ENCODE data around the gene CDH1.
"Not testable (repeated sequence)": the region's sequence is repeated elsewhere in the genome, so short reads cannot be mapped to it uniquely, and the experiment has no call there.

CDH1 gene

GRCh38 chr16:68762996-68763756 is 26.1 kb downstream of the CDH1 start:
- no peak for DNase-seq

GRCh38 chr16:68764862-68765261 is 27.8 kb downstream of the CDH1 start:
- DNase-seq: no peak

GRCh38 chr16:68767581-68767980 is 30.5 kb downstream of the CDH1 start:
- DNase-seq: no peak

- no peak for DNase-seq
Observed at GRCh38 chr16:68768175-68768574, 31.1 kb downstream of the CDH1 start.

- no peak for DNase-seq
Observed at GRCh38 chr16:68768771-68769170, 31.7 kb downstream of the CDH1 start.

GRCh38 chr16:68770671-68771070 is 33.6 kb downstream of the CDH1 start:
- no peak for DNase-seq

GRCh38 chr16:68772030-68772681 is 35.1 kb downstream of the CDH1 start:
- DNase-seq: no peak

GRCh38 chr16:68772871-68773270 is 35.8 kb downstream of the CDH1 start:
- no peak for DNase-seq

GRCh38 chr16:68774982-68775634 is 38.0 kb downstream of the CDH1 start:
- no peak for DNase-seq

GRCh38 chr16:68776821-68777485 is 39.9 kb downstream of the CDH1 start:
- no peak for DNase-seq

GRCh38 chr16:68778551-68779231 is 41.6 kb downstream of the CDH1 start:
- DNase-seq: peak; percentile 33 to 91 (median 74)

- DNase-seq: peak in 1 of 3 experiments; percentile 6
Observed at GRCh38 chr16:68779891-68780290, 42.8 kb downstream of the CDH1 start.

GRCh38 chr16:68781784-68782183 is 44.7 kb downstream of the CDH1 start:
- DNase-seq: no peak

- no peak for DNase-seq
Observed at GRCh38 chr16:68782198-68783174, 45.4 kb downstream of the CDH1 start.

- DNase-seq: no peak
Observed at GRCh38 chr16:68784226-68784625, 47.1 kb downstream of the CDH1 start.

- no peak for DNase-seq
Observed at GRCh38 chr16:68784721-68785120, 47.6 kb downstream of the CDH1 start.

GRCh38 chr16:68785715-68786114 is 48.6 kb downstream of the CDH1 start:
- no peak for DNase-seq

GRCh38 chr16:68786685-68787418 is 49.8 kb downstream of the CDH1 start:
- DNase-seq: peak; percentile 47 to 83 (median 79)

GRCh38 chr16:68787419-68787807 is 50.3 kb downstream of the CDH1 start:
- not testable (repeated sequence) for DNase-seq

GRCh38 chr16:68790130-68790761 is 53.2 kb downstream of the CDH1 start:
- DNase-seq: no peak

Data from NCI-H1417 (cell line).